GM18499 (cell line): Measurements from ENCODE around the gene TGFB2.

Source experiments
- ATAC-seq: cut with Tn5 transposase; IDR thresholded peaks from one replicate; pipeline ENCODE4 v1.9.1; 2021; ENCODE audit warnings: moderate number of reproducible peaks; ENCODE audit not compliant: insufficient read depth, unreplicated experiment

The TGFB2 gene

DNA sequence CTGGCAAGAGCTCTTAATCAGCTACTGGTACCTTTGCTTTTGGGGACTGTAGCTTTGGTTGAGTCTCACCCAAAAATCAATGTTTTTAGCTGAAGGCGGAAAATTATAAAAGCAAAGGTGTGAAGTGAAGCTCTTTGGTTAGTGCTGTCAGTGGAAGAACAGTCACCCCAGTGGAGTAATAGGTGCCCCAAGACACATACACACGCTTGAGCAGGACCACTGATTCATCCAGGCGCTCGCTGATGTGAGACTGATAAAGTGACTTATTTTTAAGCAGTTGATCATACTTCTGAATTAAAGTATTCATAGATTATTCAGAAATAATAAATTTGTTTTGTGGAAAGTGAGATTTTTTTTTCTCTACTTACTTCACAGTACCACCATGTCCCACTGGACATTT is 37.1 kb downstream of the TGFB2 start:
- ATAC-seq: no peak

DNA sequence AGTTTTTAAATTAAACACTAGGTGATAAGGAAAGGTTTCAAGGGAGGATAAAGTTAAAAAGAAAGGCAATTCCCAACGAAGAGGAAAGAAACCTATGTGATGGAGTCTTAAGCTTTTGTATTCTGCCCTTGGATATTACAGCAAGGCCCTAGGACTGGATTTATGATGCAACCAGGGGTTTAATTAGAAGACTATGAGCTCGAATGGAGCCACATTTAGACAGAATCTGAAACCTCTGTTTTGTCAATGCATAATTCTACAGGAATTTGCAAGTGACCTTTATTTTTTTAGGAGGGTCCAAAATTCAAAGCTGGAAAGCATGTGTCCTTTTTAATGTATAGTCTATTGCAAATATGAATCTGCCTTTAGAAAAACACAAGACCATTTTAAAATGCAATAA is 37.9 kb downstream of the TGFB2 start:
- no peak for ATAC-seq

GRCh38 chr1:218383681-218384080 is 38.5 kb downstream of the TGFB2 start:
- no peak for ATAC-seq

DNA sequence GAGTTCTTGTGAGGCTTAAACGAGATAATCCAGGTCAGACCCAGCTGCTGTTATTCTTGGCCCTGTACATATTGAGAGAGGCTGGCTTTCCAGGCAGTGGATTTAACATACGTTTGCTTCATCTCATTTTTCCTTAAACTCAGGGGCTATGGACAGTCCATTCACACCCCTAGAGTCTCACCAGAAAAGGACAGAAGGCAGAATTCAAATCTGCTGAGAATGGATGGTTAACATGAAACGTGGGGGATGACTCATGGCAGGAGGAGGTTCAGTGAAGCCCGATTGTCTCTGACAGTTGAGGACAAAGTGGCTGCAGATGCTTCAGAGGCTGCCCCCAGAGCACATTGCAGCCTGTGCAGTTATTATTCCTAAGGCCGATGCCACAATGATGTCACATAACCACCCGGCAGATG is 39.5 kb downstream of the TGFB2 start:
- ATAC-seq: no peak

GRCh38 chr1:218388591-218388990 is 43.5 kb downstream of the TGFB2 start:
- no peak for ATAC-seq

DNA sequence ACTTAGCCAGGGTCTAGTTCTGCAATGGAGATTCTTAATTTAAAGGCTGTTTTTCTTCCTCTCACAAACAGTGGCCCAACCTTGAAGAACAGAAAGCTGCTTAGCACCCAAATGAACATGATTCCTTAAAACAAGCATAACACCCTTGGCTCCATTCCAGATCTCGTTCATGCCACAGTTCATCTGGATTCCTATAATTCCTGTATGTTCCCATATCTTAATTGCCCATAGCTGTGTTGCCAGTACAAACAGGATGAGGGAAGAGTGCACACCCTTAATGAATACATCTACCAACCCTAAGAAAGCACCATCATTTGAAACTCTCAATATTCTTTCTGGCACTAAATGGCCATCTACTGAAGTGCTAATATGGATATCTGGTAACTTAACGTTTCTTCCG is 45.5 kb downstream of the TGFB2 start:
- no peak for ATAC-seq

DNA sequence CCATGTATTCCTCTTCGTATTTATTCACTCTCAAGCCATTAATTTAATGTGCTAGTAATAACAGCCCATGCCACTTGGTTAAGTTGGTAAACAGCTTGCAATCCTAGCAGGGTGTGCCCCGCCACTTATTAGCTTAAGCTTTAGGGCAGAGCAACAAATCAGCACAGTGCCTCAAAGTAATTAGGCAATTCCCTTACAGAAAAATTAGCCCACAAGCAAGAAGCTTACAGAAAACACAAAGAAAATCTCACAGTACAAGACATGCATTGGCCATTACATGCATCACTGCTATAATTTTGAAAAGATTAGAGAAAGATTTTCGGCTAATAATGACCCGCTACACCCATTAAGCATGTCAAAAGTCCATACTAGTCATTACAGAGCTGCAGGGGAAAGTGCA is 47.6 kb downstream of the TGFB2 start:
- ATAC-seq: no peak

- no peak for ATAC-seq
Observed at GRCh38 chr1:218394416-218394815, 49.3 kb downstream of the TGFB2 start.

DNA sequence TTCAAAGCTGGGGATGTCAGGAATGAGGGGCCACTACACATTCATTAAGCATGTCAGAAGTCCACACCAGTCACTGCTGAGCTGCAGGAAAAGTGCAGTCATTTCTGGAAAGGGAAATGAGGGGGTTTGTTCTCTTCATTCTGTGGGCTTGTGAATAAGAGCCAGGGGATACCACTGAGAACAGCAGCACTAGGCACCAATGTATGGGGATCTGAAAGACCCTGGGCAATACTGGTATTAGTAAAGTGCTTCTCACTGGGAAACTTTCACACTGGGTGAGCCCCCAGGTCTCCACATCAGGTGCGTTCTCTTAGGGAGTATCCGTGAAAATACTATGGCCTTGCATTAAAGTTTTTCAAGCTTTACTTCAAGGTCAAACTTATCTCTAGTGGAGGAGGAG is 49.9 kb downstream of the TGFB2 start:
- no peak for ATAC-seq

- no peak for ATAC-seq
Observed at GRCh38 chr1:218395916-218396315, 50.8 kb downstream of the TGFB2 start.

GRCh38 chr1:218397752-218398339 is 52.7 kb downstream of the TGFB2 start:
- no peak for ATAC-seq

GRCh38 chr1:218400624-218401023 is 55.5 kb downstream of the TGFB2 start:
- ATAC-seq: no peak

GRCh38 chr1:218401441-218401997 is 56.4 kb downstream of the TGFB2 start:
- ATAC-seq: no peak

- ATAC-seq: no peak
Observed at GRCh38 chr1:218401998-218402785, 57.1 kb downstream of the TGFB2 start.

DNA sequence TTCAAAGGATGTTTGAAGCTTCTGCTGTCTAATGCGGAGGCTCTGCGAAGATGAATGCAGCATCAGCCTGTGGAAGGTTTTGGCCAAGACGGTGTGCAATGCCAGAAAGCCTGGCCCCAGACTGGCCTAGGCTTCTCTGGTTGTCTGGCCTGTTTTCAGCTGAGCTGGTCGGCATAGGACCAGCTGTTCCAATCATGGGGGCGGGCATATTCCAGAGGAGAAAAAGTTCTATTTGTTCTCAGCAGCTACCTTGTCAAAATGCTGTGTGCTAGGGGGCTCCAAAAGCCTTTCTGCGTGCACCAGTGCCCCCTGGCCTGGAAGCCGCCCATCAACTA is 57.6 kb downstream of the TGFB2 start:
- no peak for ATAC-seq

DNA sequence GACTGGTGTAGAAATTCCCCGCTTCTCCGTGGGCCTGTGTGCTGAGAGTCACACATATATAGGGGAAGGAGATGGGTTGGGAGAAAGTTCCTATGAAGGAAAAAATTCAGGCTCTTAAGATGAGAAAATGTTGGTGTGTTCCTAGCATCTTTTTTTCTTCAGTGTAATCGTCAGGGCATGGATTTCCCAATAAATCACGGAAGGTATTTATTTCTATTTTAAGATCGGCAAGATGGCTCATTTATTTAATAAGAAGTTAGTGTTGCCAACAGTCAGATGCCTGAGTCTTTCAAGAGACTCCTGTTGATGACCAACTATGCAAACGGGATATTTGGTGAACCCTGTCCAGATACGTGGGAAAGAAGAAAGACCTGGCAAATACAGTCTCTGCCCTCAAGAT is 58.2 kb downstream of the TGFB2 start:
- ATAC-seq: no peak

DNA sequence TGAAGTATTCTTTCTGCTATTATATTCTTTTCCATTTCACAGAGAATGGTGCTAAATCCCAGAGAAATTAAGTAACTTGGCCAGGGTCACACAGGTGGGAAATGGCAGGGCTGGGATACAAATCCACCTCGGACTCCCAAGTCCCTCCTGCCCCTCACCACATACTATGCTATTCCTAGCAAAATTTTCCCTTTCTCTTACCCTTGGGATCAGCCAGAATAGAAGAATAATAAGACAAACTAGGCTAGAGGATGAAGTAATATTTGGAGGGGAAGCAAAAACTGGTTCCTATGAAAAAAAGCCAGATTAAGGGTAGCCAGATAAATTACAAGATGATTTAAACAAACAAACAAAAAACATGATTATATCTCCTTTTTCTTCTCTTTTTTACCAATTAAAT is 62.5 kb downstream of the TGFB2 start:
- ATAC-seq: no peak

DNA sequence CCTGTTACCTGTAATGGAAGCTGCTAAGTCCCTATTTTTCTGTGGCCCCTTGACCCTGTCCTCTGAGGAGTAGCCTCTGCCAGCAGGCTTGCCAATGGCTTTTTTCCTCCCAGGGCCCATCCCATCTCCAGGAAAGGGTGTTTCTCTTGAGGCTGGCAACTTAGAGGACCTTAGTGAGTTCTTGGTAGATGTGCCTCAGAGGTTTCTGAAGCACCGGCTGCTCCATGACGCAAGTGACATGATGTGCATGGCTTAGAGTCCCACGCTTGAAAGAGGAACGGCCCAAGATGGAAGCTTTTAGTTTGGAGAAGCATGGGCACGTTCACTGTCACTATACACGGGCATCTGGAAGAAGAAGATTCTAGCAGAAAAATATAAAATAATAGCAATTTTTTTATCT is 63.0 kb downstream of the TGFB2 start:
- no peak for ATAC-seq

DNA sequence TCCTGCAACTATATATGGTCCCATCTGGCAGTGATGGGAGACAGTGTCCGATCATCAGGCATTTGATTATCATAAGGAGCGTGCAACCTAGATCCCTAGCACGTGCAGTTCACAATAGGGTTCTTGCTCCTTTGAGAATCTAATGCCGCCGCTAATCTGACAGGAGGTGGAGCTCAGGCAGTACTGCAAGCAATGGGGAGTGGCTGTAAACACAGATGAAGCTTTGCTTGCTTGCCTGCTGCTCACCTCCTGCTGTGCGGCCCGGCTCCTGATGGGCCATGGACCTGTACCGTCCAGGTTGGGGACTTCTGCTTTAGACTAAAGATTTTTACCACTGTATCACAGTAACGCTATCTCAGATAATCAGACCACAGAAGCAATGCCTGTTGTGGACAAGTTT is 63.8 kb downstream of the TGFB2 start:
- no peak for ATAC-seq

DNA sequence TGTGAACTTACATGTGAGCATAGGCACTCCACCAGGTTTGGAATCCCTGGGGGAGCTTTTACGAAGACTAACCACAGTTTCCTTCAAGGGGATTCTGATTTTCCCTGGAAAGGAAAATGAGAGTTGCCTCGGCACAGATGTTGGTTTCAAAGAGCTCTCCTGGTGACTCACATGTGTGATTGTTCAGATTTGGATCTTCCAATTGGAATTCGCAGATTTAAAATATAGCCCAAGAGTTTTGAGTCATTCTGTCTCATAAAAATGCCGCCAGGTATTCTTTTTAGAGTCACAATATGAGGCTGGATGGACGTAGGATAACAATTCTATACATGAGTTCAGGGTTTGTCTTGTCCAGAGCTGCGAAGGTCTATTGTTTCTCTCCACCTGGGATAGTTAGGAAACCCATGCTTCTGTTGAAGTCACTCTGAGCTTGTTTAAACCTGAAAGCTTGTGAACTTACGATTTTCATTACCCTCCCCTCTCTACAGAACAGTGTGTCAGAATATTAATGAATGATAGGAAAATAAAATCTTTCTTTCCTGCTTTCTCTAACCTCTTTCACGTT is 64.9 kb downstream of the TGFB2 start:
- no peak for ATAC-seq

DNA sequence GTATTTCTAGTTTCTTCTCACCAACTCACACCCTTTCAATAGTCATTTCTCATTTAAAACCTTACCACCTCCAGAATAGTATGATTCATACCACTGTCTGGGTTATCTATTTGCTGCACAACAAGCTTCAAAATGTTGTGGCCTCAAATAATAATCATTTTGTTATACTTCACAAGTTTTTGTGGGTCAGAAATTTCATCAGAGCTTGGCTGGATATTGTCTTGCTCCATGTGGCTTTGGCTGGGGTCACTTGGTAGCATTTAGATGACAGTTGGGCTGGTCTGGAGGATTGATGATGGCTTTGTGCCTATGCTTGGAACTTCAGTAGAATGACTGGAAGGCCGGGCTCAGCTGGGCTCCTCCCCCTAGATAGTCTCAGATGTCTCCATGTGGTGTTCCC is 66.0 kb downstream of the TGFB2 start:
- ATAC-seq: no peak

DNA sequence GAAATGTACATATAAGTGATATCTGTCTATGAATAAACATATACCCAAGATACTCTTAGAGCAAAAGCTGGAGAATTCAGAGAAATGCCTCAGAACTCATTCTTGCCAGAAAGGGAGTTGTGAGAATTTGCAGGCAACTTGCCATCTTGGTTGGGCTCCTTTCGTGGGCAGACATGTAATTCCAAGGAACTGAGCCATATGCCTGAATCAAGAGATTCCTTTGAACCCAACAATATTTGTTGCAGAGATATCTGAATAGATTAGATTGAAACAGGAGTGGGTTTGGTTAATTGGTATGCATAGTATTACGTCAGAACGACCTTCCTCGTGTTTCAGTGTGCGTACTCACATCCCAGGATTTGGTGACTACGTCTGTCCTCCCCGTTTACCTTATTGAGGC is 67.0 kb downstream of the TGFB2 start:
- ATAC-seq: no peak
